Kidney epithelial cell (primary cell): Measurements from ENCODE around the gene C11orf21. TPM values are rescaled to one million over a fixed set of nuclear protein-coding genes. Genes with fewer than 3 reads are reported as not detected.

ENCODE experiments used
- DNase-seq: peaks from one replicate; pipeline ENCODE4 v3.0.0-alpha.2; 2010; ENCODE audit warnings: low read depth
- H3K27me3 ChIP-seq: 2 replicates; pipeline ENCODE4 v1.6.0; 2011; ENCODE audit warnings: low read length; ENCODE audit not compliant: control insufficient read depth, insufficient read depth
- H3K36me3 ChIP-seq: 2 replicates; pipeline ENCODE4 v1.5.1; 2011; ENCODE audit warnings: low read length; ENCODE audit not compliant: control insufficient read depth, insufficient read depth
- H3K4me3 ChIP-seq: 2 replicates; pipeline ENCODE4 v1.5.1; 2011; ENCODE audit warnings: low read depth, mild to moderate bottlenecking, control low read depth, low read length
- CTCF ChIP-seq: IDR thresholded peaks from 2 replicates; pipeline ENCODE4 v1.5.1; 2011; ENCODE audit warnings: mild to moderate bottlenecking, moderate library complexity, low read length, control low read depth, inconsistent platforms; ENCODE audit not compliant: insufficient read depth, poor library complexity, severe bottlenecking
- total RNA-seq: library from RNA; depleted of rRNA; stranded (reverse); fragments of >200 nt; gene quantifications from 2 replicates; pipeline ENCODE4 v1.2.3, GENCODE V29; 2015

Gene C11orf21
- total RNA-seq, 1 donor from 2014 or later = not detected

DNA sequence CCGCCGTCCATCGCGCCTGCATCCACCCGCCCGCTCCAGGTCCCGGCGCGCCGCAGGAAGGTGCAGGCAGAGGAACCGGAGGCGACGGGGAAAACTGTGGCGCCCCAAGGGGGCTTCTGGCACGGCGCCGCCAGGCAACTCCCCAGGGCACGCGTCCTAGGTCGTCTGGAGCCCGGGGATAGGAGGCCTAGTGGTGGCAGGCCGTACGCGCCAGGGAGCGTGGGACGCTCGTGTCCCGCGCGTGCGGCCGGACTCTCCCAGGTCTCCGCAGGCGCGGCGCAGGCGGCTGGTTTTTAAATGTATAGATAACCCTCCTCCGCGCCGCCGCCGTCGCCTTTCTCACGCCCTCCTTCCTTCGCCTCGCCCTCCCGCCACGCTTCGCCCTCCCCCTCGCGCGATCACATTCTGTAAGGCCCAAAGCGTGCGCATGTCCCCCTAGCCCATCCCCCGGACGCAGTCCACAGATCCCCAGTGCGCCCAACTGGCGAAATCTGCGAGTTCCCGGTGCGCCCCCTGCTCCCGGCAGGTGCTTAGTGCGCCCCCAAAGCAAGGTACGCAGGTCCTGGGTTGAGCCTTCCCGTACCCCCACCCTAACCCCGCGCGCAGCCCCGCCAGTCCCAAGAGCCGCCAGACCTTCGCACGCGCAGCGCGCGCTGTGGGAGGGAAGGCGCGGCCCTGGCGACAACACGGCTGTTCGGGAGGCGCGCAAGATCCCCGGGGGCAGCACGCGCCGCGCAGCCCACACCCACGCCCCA lies 31.2 kb downstream of the C11orf21 start, which contains the start of gene ASCL2:
TSS of gene ASCL2 (minus strand) at position 267 of the 755 bp plus-strand sequence. CDS start at position 11, 256 bp downstream.
- DNase-seq = no peak
- no peak within 1 kb of the TSS for H3K4me3 ChIP-seq
- H3K36me3 ChIP-seq = no peaks in the 10 kb centered on the region
- H3K27me3 ChIP-seq = peaks cover 73% of the 10 kb centered on the region
- TF ChIP-seq CTCF = no peak

GRCh38 chr11:2269601-2270321 lies 32.0 kb downstream of the C11orf21 start:
- peak; percentile 3 for TF ChIP-seq CTCF
- no peaks in the 10 kb centered on the region for H3K36me3 ChIP-seq
- H3K27me3 ChIP-seq = peaks cover 73% of the 10 kb centered on the region
- H3K4me3 ChIP-seq = no peak overlapping the region
- peak; percentile 5 for DNase-seq

- no peak for TF ChIP-seq CTCF
- Histone ChIP-seq H3K36me3 (no peaks in the 10 kb centered on the region), H3K4me3 (peak overlapping the region; percentile 22), H3K27me3 (peaks cover 71% of the 10 kb centered on the region)
- DNase-seq = no peak
Observed at GRCh38 chr11:2268729-2269600, 32.8 kb downstream of the C11orf21 start.

- H3K36me3 ChIP-seq = no peaks in the 10 kb centered on the region
- H3K4me3 ChIP-seq = no peak overlapping the region
- no peak for TF ChIP-seq CTCF
- peaks cover 74% of the 10 kb centered on the region for H3K27me3 ChIP-seq
- DNase-seq = no peak
Observed at GRCh38 chr11:2267851-2268728, 33.6 kb downstream of the C11orf21 start.

DNA sequence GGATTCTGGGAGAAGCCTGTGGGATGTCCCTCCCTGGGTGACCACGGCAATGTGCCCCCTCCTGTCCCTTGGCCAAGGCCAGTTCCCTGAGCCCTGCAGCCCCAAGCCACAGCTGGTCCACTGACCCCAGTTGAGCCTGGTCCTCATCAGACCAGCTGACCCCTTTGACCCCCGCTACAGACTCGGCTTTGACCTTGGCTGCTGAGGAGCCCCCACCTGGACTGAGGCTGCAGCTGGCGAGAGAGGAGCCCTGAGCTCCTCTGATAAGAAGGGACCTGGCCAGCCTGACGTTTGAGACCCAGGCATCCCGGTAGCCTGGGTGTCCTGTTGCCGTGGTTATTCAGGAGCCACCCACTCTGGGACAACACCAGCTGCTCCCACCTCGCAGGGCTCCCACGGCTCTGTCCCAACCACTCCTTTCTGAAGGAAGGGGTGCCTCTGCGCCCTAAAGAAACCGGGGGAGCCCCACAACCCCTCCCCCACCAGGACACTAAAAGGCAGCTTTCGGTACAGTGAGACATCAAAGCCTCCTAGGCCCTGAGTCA lies 34.3 kb downstream of the C11orf21 start:
- H3K4me3 ChIP-seq = no peak overlapping the region
- TF ChIP-seq CTCF = no peak
- no peak for DNase-seq
- peaks cover 75% of the 10 kb centered on the region for H3K27me3 ChIP-seq
- H3K36me3 ChIP-seq = no peaks in the 10 kb centered on the region
